ENCODE results near the gene TRIM42. TPM values are rescaled to one million over a fixed set of nuclear protein-coding genes. Genes with fewer than 3 reads are reported as not detected.

The TRIM42 gene
- total and polyA plus RNA-seq, 9 of the 15 experiments (the other 6 are each of a cell fraction or from before 2014, with no cell fraction given): not detected

DNA sequence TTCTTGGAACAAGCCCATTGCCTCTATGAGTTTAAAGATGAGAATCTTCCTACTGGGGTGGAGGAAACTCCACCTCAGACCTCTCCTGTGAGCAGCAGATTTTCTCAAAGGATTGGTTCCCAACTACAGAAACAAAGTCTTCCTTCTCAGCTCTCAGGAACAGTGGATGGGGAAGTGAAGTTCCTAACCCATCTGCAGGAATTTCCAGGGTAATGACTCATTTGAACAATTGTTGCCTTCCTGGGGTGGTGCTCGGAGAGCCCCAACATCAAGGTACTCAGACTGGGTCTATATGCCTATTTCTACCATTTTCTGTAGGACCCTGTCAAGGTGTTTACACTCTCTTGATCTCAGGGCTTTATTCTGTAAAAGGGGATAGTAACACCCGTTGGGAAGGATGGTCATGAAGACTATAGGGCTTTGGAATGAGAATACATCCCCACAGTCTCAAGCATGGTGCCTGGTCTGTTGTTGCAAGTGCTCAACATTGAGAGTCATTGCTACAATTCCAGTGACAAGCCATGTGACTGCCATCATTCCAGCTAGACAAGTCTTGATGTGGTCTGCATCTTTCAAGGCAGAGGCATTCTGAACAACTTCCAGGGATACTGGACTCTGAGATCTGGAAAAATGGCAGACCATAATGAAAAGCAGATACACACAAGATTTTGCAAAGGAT lies 33.0 kb downstream of the TRIM42 start:
- H3K9me1 ChIP-seq (ENCODE audit: control insufficient read depth, insufficient read depth, low read length): no peaks in the 10 kb centered on the region
- H3K4me3 ChIP-seq: no peak overlapping the region
- ATAC-seq (no peak), FAIRE-seq (no peak), DNase-seq (ENCODE audit: extremely low read depth in 1 of 4, low spot score in 3 of 4) (no peak)
- no peaks in the 10 kb centered on the region for H3K79me2 ChIP-seq (ENCODE audit: control insufficient read depth, insufficient read depth, low read length)
- H2AFZ ChIP-seq (ENCODE audit: low read depth, low read length): no peak overlapping the region
- POLR2A ChIA-PET: interaction anchor here (0.7 kb wide), 1 partner anchor 231 kb away, joined by 3 read pairs; no protein-coding TSS in a partner anchor
- in situ Hi-C loops (cut with MboI) (no loop called here), intact Hi-C loops (cut with micrococcal nuclease) (no loop called here)
- CTCF ChIA-PET (ENCODE audit: low intra/inter-chr PET ratio): no interaction called here
- H3K27me3 ChIP-seq (ENCODE audit: control insufficient read depth in 2 of 2, insufficient read depth in 2 of 2, low read length in 2 of 2): no peaks in the 10 kb centered on the region
- H3K4me1 ChIP-seq (replicated peaks in 1 of 2; ENCODE audit: control insufficient read depth in 2 of 2, insufficient read depth in 2 of 2, low read length in 2 of 2): no peaks in the 10 kb centered on the region
- H4K20me1 ChIP-seq (replicated peaks; ENCODE audit: control insufficient read depth, insufficient read depth, low read length): no peaks in the 10 kb centered on the region
- WGBS (ENCODE audit: insufficient coverage, low coverage, missing lambda C conversion rate): 0% methylated on average over 2 of the region's 2 CpGs
- no peak overlapping the region for H3K9ac ChIP-seq (ENCODE audit: insufficient read depth in 1 of 2, low read depth in 2 of 2, low read length in 2 of 2)
- H3K4me2 ChIP-seq (ENCODE audit: insufficient read depth, low read length): no peak overlapping the region
- BruUV-seq (replicated peaks): no TSS peak
- no peak overlapping the region for H3K27ac ChIP-seq (ENCODE audit: extremely low read depth, low read depth, low read length)
- no peaks in the 10 kb centered on the region for H3K9me3 ChIP-seq (replicated peaks; ENCODE audit: control insufficient read depth, insufficient read depth, low read depth, low read length)
- H3K36me3 ChIP-seq (ENCODE audit: control insufficient read depth, insufficient read depth, low read length): no peaks in the 10 kb centered on the region
- TF ChIP-seq, protein P1, sequence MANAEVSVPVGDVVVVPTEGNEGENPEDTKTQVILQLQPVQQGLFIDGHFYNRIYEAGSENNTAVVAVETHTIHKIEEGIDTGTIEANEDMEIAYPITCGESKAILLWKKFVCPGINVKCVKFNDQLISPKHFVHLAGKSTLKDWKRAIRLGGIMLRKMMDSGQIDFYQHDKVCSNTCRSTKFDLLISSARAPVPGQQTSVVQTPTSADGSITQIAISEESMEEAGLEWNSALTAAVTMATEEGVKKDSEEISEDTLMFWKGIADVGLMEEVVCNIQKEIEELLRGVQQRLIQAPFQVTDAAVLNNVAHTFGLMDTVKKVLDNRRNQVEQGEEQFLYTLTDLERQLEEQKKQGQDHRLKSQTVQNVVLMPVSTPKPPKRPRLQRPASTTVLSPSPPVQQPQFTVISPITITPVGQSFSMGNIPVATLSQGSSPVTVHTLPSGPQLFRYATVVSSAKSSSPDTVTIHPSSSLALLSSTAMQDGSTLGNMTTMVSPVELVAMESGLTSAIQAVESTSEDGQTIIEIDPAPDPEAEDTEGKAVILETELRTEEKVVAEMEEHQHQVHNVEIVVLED (CRISPR knock-in tag; IDR thresholded peaks at IDR 0.05): no peak
- no peak for TF ChIP-seq NUFIP1 (IDR thresholded peaks at IDR 0.05; ENCODE audit: partially characterized antibody)
- no peak for TF ChIP-seq ETV5 (CRISPR knock-in tag; IDR thresholded peaks at IDR 0.05; ENCODE audit: low read depth)
- no peak for TF ChIP-seq HSF4 (CRISPR knock-in tag; IDR thresholded peaks at IDR 0.05; ENCODE audit: borderline replicate concordance)
- TF ChIP-seq, protein P2, sequence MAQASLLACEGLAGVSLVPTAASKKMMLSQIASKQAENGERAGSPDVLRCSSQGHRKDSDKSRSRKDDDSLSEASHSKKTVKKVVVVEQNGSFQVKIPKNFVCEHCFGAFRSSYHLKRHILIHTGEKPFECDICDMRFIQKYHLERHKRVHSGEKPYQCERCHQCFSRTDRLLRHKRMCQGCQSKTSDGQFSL (CRISPR knock-in tag; IDR thresholded peaks at IDR 0.05): no peak
- TF ChIP-seq, protein P2 (tag; IDR thresholded peaks at IDR 0.05): no peak
- TF ChIP-seq, protein P3, sequence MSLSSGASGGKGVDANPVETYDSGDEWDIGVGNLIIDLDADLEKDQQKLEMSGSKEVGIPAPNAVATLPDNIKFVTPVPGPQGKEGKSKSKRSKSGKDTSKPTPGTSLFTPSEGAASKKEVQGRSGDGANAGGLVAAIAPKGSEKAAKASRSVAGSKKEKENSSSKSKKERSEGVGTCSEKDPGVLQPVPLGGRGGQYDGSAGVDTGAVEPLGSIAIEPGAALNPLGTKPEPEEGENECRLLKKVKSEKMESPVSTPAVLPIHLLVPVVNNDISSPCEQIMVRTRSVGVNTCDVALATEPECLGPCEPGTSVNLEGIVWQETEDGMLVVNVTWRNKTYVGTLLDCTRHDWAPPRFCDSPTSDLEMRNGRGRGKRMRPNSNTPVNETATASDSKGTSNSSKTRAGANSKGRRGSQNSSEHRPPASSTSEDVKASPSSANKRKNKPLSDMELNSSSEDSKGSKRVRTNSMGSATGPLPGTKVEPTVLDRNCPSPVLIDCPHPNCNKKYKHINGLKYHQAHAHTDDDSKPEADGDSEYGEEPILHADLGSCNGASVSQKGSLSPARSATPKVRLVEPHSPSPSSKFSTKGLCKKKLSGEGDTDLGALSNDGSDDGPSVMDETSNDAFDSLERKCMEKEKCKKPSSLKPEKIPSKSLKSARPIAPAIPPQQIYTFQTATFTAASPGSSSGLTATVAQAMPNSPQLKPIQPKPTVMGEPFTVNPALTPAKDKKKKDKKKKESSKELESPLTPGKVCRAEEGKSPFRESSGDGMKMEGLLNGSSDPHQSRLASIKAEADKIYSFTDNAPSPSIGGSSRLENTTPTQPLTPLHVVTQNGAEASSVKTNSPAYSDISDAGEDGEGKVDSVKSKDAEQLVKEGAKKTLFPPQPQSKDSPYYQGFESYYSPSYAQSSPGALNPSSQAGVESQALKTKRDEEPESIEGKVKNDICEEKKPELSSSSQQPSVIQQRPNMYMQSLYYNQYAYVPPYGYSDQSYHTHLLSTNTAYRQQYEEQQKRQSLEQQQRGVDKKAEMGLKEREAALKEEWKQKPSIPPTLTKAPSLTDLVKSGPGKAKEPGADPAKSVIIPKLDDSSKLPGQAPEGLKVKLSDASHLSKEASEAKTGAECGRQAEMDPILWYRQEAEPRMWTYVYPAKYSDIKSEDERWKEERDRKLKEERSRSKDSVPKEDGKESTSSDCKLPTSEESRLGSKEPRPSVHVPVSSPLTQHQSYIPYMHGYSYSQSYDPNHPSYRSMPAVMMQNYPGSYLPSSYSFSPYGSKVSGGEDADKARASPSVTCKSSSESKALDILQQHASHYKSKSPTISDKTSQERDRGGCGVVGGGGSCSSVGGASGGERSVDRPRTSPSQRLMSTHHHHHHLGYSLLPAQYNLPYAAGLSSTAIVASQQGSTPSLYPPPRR (CRISPR knock-in tag; IDR thresholded peaks at IDR 0.05; ENCODE audit: borderline replicate concordance): no peak
- TF ChIP-seq ZNF140 (CRISPR knock-in tag; IDR thresholded peaks at IDR 0.05): no peak
- no peak for TF ChIP-seq ZNF124 (CRISPR knock-in tag; IDR thresholded peaks at IDR 0.05)
- no peak for TF ChIP-seq NR1H2 (CRISPR knock-in tag; IDR thresholded peaks at IDR 0.05)
- TF ChIP-seq, protein P4, sequence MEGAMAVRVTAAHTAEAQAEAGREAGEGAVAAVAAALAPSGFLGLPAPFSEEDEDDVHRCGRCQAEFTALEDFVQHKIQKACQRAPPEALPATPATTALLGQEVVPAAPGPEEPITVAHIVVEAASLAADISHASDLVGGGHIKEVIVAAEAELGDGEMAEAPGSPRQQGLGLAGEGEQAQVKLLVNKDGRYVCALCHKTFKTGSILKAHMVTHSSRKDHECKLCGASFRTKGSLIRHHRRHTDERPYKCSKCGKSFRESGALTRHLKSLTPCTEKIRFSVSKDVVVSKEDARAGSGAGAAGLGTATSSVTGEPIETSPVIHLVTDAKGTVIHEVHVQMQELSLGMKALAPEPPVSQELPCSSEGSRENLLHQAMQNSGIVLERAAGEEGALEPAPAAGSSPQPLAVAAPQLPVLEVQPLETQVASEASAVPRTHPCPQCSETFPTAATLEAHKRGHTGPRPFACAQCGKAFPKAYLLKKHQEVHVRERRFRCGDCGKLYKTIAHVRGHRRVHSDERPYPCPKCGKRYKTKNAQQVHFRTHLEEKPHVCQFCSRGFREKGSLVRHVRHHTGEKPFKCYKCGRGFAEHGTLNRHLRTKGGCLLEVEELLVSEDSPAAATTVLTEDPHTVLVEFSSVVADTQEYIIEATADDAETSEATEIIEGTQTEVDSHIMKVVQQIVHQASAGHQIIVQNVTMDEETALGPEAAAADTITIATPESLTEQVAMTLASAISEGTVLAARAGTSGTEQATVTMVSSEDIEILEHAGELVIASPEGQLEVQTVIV (CRISPR knock-in tag; IDR thresholded peaks at IDR 0.05; ENCODE audit: borderline replicate concordance): no peak
- no peak for TF ChIP-seq ZNF217 (CRISPR knock-in tag; IDR thresholded peaks at IDR 0.05)

Data from K562 (cell line).